HCT116 (cell line): Measurements from ENCODE around the gene SYNJ2. TPM values are rescaled to one million over a fixed set of nuclear protein-coding genes. Genes with fewer than 3 reads are reported as not detected.

Experiments used
- ATAC-seq: fragments of 200-7000 bp; cut with Tn5 transposase; 2 replicates; pipeline ENCODE4 v1.9.1; 2020; ENCODE audit warnings: mild to moderate bottlenecking, moderate library complexity
- BruUV-seq: library from RNA; stranded (reverse); fragments of 400-500 nt; replicated peaks from 2 replicates; lab custom pipeline; 2021; lab: Mats Ljungman, UMichigan
- CTCF ChIA-PET: fragments of 300-600 bp; sonication (Branson Sonifier 250); formaldehyde crosslinking; loops from one replicate; lab custom pipeline; 2021; ENCODE audit warnings: antibody characterized with exemption; lab: Charles Lee
- POLR2A ChIA-PET: fragments of 300-600, 350-600 bp; sonication (Branson Sonifier 250); formaldehyde crosslinking; loops from one replicate; lab custom pipeline; 2021; ENCODE audit warnings: antibody characterized with exemption; lab: Charles Lee
- RAD21 ChIA-PET, 2 experiments: fragments of 300-600 bp; sonication (Branson Sonifier 250); formaldehyde crosslinking; loops; one replicate each; lab custom pipeline; 2023; ENCODE audit warnings: low total read pairs in 2 of 2; ENCODE audit not compliant: uncharacterized antibody in 2 of 2, unreplicated experiment in 2 of 2, low non-redundant PET in 1 of 2; lab: Charles Lee
- DNase-seq: peaks from one replicate; pipeline ENCODE4 v3.0.0-alpha.2; 2010; ENCODE audit warnings: low read depth, low spot score
- H2AFZ ChIP-seq: fragments of 200-600 bp; shearing (Covaris generic), sonication (generic); 2 replicates; pipeline ENCODE4 v1.6.1; 2017; ENCODE audit warnings: low read depth, mixed run types, mixed read lengths, antibody characterized with exemption, low read length; ENCODE audit not compliant: poor library complexity, severe bottlenecking
- H3K27ac ChIP-seq: 2 replicates; pipeline ENCODE4 v1.5.1; 2012; ENCODE audit warnings: low read depth, low read length
- H3K27me3 ChIP-seq: fragments of 200-600 bp; sonication (generic); 2 replicates; pipeline ENCODE4 v1.6.1; 2016; ENCODE audit warnings: mixed run types, low read length, mixed read lengths; ENCODE audit not compliant: insufficient read depth
- H3K36me3 ChIP-seq, 2 experiments: fragments of 200-500 bp in 1 of 2; fragments of 200-600 bp in 1 of 2; sonication (Bioruptor generic) in 1 of 2; sonication (generic) in 1 of 2; 2 replicates each; pipeline versions ENCODE4 v1.5.1 to v1.6.1; 2014 to 2016; ENCODE audit warnings: low read length in 2 of 2, inconsistent platforms in 1 of 2, mixed read lengths in 1 of 2, mixed run types in 1 of 2; ENCODE audit not compliant: insufficient read depth in 2 of 2, control insufficient read depth in 1 of 2
- H3K4me1 ChIP-seq, 2 experiments: fragments of 200-600 bp in 1 of 2; sonication (generic) in 1 of 2; 2 replicates each; pipeline versions ENCODE4 v1.5.1 to v1.6.1; 2012 to 2017; ENCODE audit warnings: low read length in 2 of 2, inconsistent platforms in 1 of 2, mild to moderate bottlenecking in 1 of 2, mixed read lengths in 1 of 2, mixed run types in 1 of 2, moderate library complexity in 1 of 2; ENCODE audit not compliant: insufficient read depth in 2 of 2, control insufficient read depth in 1 of 2
- H3K4me2 ChIP-seq: fragments of 200-600 bp; sonication (generic); 2 replicates; pipeline ENCODE4 v1.6.1; 2017; ENCODE audit warnings: mixed run types, low read length, mixed read lengths
- H3K4me3 ChIP-seq, 2 experiments: fragments of 200-600 bp in 1 of 2; sonication (generic) in 1 of 2; replicated peaks in 1 of 2; 2 replicates each; pipeline ENCODE4 v1.5.1; 2011 to 2016; ENCODE audit warnings: low read length in 2 of 2, control low read depth in 1 of 2, low read depth in 1 of 2, mild to moderate bottlenecking in 1 of 2, mixed read lengths in 1 of 2, mixed run types in 1 of 2
- H3K79me2 ChIP-seq: fragments of 200-600 bp; sonication (generic); 2 replicates; pipeline ENCODE4 v1.6.1; 2017; ENCODE audit warnings: mild to moderate bottlenecking, mixed run types, low read length, moderate library complexity, mixed read lengths; ENCODE audit not compliant: insufficient read depth
- H3K9ac ChIP-seq: fragments of 200-600 bp; sonication (generic); 2 replicates; pipeline ENCODE4 v1.6.1; 2016; ENCODE audit warnings: low read length, mixed read lengths
- H3K9me2 ChIP-seq: fragments of 200-600 bp; sonication (generic), shearing (Covaris generic); 2 replicates; pipeline ENCODE4 v1.6.1; 2017; ENCODE audit warnings: mixed run types, mild to moderate bottlenecking, moderate library complexity; ENCODE audit not compliant: insufficient read depth
- H3K9me3 ChIP-seq, 2 experiments: fragments of 200-500 bp in 1 of 2; fragments of 200-600 bp in 1 of 2; sonication (Bioruptor generic) in 1 of 2; sonication (generic) in 1 of 2; 2 replicates each; pipeline ENCODE4 v1.6.1; 2014 to 2017; ENCODE audit warnings: low read length in 2 of 2, mixed read lengths in 2 of 2, inconsistent platforms in 1 of 2, low read depth in 1 of 2, mild to moderate bottlenecking in 1 of 2, mixed run types in 1 of 2, moderate library complexity in 1 of 2; ENCODE audit not compliant: control insufficient read depth in 1 of 2, insufficient read depth in 1 of 2
- H4K20me1 ChIP-seq: fragments of 200-600 bp; sonication (generic), shearing (Covaris generic); 2 replicates; pipeline ENCODE4 v1.6.1; 2017; ENCODE audit warnings: mixed run types, mild to moderate bottlenecking, moderate library complexity; ENCODE audit not compliant: insufficient read depth
- ATF3 ChIP-seq: IDR thresholded peaks from 2 replicates; pipeline ENCODE4 v1.6.1; 2012
- CBX3 ChIP-seq: IDR thresholded peaks from 2 replicates; pipeline ENCODE4 v1.6.1; 2012; ENCODE audit warnings: low read depth
- CEBPB ChIP-seq: IDR thresholded peaks from 2 replicates; pipeline ENCODE4 v1.6.1; 2012; ENCODE audit warnings: low read depth
- CTCF ChIP-seq, 3 experiments: fragments of 200-600 bp in 1 of 3; sonication (generic) in 1 of 3; IDR thresholded peaks in 2 of 3; conservative IDR thresholded peaks in 1 of 3; 2 replicates each; pipeline ENCODE4 v1.5.1; 2012 to 2017; ENCODE audit warnings: low read depth in 2 of 3, low read length in 2 of 3, antibody characterized with exemption in 1 of 3, borderline replicate concordance in 1 of 3, control low read depth in 1 of 3, mild to moderate bottlenecking in 1 of 3, mixed read lengths in 1 of 3, mixed run types in 1 of 3, moderate library complexity in 1 of 3; ENCODE audit not compliant: insufficient read depth in 1 of 3
- EGR1 ChIP-seq: IDR thresholded peaks from 2 replicates; pipeline ENCODE4 v1.6.1; 2012; ENCODE audit warnings: low read depth
- ELF1 ChIP-seq: IDR thresholded peaks from 2 replicates; pipeline ENCODE4 v1.6.1; 2012; ENCODE audit warnings: low read depth, borderline replicate concordance
- EZH2phosphoT487 ChIP-seq: fragments of 200-600 bp; IDR thresholded peaks from 2 replicates; pipeline ENCODE4 v1.6.1; 2018; ENCODE audit warnings: antibody characterized with exemption, borderline replicate concordance
- FOSL1 ChIP-seq: IDR thresholded peaks from 2 replicates; pipeline ENCODE4 v1.6.1; 2012; ENCODE audit warnings: low read depth
- JUND ChIP-seq: IDR thresholded peaks from 2 replicates; pipeline ENCODE4 v1.6.1; 2012
- MAX ChIP-seq: IDR thresholded peaks from 2 replicates; pipeline ENCODE4 v1.6.1; 2012
- POLR2A ChIP-seq: IDR thresholded peaks from 2 replicates; pipeline ENCODE4 v1.7.0; 2011; ENCODE audit warnings: borderline replicate concordance; ENCODE audit not compliant: insufficient read depth, insufficient read length; ENCODE audit errors: extremely low read depth
- RAD21 ChIP-seq: IDR thresholded peaks from 2 replicates; pipeline ENCODE4 v1.6.1; 2012; ENCODE audit warnings: low read depth, mild to moderate bottlenecking
- SP1 ChIP-seq: IDR thresholded peaks from 2 replicates; pipeline ENCODE4 v1.6.1; 2012; ENCODE audit warnings: low read depth
- TCF7L2 ChIP-seq: IDR thresholded peaks from 2 replicates; pipeline ENCODE4 v1.7.0; 2011; ENCODE audit warnings: borderline replicate concordance, inconsistent platforms; ENCODE audit not compliant: insufficient read depth, insufficient read length; ENCODE audit errors: extremely low read depth
- YY1 ChIP-seq: IDR thresholded peaks from 2 replicates; pipeline ENCODE4 v1.6.1; 2011; ENCODE audit warnings: low read length, low read depth, moderate library complexity, mild to moderate bottlenecking; ENCODE audit not compliant: insufficient replicate concordance; ENCODE audit errors: extremely low read depth
- ZBTB33 ChIP-seq: IDR thresholded peaks from 2 replicates; pipeline ENCODE4 v1.6.1; 2011; ENCODE audit warnings: mild to moderate bottlenecking, low read length, moderate library complexity; ENCODE audit not compliant: insufficient replicate concordance; ENCODE audit errors: extremely low read depth
- ZNF274 ChIP-seq: fragments of 200-500 bp; sonication (Bioruptor generic); IDR thresholded peaks from 2 replicates; pipeline ENCODE4 v1.6.1; 2014; ENCODE audit warnings: mild to moderate bottlenecking, low read depth, low read length, inconsistent platforms
- intact Hi-C: fragments of 100-400 bp; cut with micrococcal nuclease; formaldehyde crosslinking; loops from 2 replicates; pipeline ENCODE4 v1.10.0; 2022
- total RNA-seq: library from RNA; stranded (reverse); gene quantifications from one replicate; pipeline ENCODE4 v1.2.1, GENCODE V29; 2021; ENCODE audit not compliant: unreplicated experiment

Gene SYNJ2
- total RNA-seq, 1 experiment from 2014 or later = 23.9 TPM

- peaks cover 23 to 24% of the 10 kb centered on the region in 2 experiments for H3K36me3 ChIP-seq
- H3K9me3 ChIP-seq = no peaks in the 10 kb centered on the region
- ChIA-PET CTCF (no interaction called here), POLR2A (interaction anchor here (0.5 kb wide), 1 partner anchor 8 kb away, joined by 3 read pairs; no protein-coding TSS in a partner anchor), RAD21 (no interaction called here)
- H2AFZ ChIP-seq = no peak overlapping the region
- no peak overlapping the region for H3K4me2 ChIP-seq
- H4K20me1 ChIP-seq = no peaks in the 10 kb centered on the region
- no peaks in the 10 kb centered on the region for H3K27me3 ChIP-seq
- H3K9me2 ChIP-seq = no peaks in the 10 kb centered on the region
- TF ChIP-seq ATF3 (no peak), EZH2phosphoT487 (no peak), FOSL1 (no peak), EGR1 (no peak), ZBTB33 (no peak), TCF7L2 (no peak), ZNF274 (no peak), SP1 (no peak), CTCF (IDR thresholded peaks at IDR 0.05 in 2 of 3, conservative IDR thresholded peaks at IDR 0.05 in 1 of 3; ENCODE audit: borderline replicate concordance in 1 of 3, insufficient read depth in 1 of 3, low read depth in 2 of 3, low read length in 2 of 3) (no peak), CEBPB (no peak), YY1 (no peak), RAD21 (no peak), POLR2A (no peak), CBX3 (no peak), MAX (no peak), ELF1 (no peak), JUND (no peak)
- no peak overlapping the region for H3K4me3 ChIP-seq
- no peaks in the 10 kb centered on the region for H3K4me1 ChIP-seq
- BruUV-seq = no TSS peak
- DNase-seq (no peak), ATAC-seq (no peak)
- no peak overlapping the region for H3K9ac ChIP-seq
- no peak overlapping the region for H3K27ac ChIP-seq
- H3K79me2 ChIP-seq = no peaks in the 10 kb centered on the region
- intact Hi-C loops = loop anchor here (10.0 kb wide), 2 partner anchors 434 to 764 kb away; no protein-coding TSS in a partner anchor
These were observed 96.7 kb downstream of the SYNJ2 start for GRCh38 chr6:158078320-158078719.
